Stomach (tissue), 4 donors: ENCODE data around the gene KSR2.

ENCODE experiments used
- EP300 ChIP-seq: sonication (generic); formaldehyde crosslinking; IDR thresholded peaks from one replicate; pipeline ENCODE4 v1.6.1; 2017; ENCODE audit warnings: antibody characterized with exemption
- POLR2A ChIP-seq, 4 donors: fragments of 450-650 bp; IDR thresholded peaks; one replicate each; pipeline ENCODE4 v1.6.1; 2016; ENCODE audit warnings: antibody characterized with exemption in 4 of 4, control low read depth in 2 of 4, mild to moderate bottlenecking in 1 of 4, moderate library complexity in 1 of 4
- POLR2AphosphoS5 ChIP-seq, 3 donors: sonication (generic); formaldehyde crosslinking; IDR thresholded peaks; one replicate each; pipeline ENCODE4 v1.6.1; 2016; ENCODE audit warnings: antibody characterized with exemption in 3 of 3
- TF ChIP-seq, protein P1 (sequence below), 7 experiments: fragments of 450-650 bp in 4 of 7; fragments of 200-600 bp in 3 of 7; sonication (generic) in 3 of 7; IDR thresholded peaks; one replicate each; pipeline ENCODE4 v1.5.1; 2016 to 2019; ENCODE audit warnings: antibody characterized with exemption in 7 of 7, control low read depth in 2 of 7, mild to moderate bottlenecking in 1 of 7

DNA sequence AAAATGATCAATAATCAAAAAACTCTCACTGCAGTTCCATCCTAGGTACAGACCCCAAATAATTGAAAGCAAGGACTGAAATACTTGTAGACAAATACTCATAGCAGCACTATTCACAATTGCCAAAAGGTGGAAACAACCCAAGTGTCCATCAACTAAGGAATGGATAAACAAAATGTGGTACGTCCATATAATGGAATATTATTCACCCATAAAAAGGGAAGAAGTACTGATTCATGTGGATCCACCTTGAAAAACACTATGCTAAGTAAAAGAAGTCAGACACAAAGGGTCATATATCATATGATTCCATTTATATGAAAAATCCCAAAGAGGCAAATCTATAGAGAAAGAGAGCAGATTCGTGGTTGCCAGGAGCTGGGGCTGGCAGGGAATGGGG lies 202.8 kb downstream of the KSR2 start:
- no peak for TF ChIP-seq POLR2A (IDR thresholded peaks at IDR 0.05)
- TF ChIP-seq, protein P1, sequence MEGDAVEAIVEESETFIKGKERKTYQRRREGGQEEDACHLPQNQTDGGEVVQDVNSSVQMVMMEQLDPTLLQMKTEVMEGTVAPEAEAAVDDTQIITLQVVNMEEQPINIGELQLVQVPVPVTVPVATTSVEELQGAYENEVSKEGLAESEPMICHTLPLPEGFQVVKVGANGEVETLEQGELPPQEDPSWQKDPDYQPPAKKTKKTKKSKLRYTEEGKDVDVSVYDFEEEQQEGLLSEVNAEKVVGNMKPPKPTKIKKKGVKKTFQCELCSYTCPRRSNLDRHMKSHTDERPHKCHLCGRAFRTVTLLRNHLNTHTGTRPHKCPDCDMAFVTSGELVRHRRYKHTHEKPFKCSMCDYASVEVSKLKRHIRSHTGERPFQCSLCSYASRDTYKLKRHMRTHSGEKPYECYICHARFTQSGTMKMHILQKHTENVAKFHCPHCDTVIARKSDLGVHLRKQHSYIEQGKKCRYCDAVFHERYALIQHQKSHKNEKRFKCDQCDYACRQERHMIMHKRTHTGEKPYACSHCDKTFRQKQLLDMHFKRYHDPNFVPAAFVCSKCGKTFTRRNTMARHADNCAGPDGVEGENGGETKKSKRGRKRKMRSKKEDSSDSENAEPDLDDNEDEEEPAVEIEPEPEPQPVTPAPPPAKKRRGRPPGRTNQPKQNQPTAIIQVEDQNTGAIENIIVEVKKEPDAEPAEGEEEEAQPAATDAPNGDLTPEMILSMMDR (IDR thresholded peaks at IDR 0.05): no peak
- no peak for TF ChIP-seq EP300
- TF ChIP-seq POLR2AphosphoS5 (IDR thresholded peaks at IDR 0.05): no peak
